Heart right ventricle (tissue), 16 donors: ENCODE measurements around the gene FZR1. TPM values are rescaled to one million over a fixed set of nuclear protein-coding genes. Genes with fewer than 3 reads are reported as not detected.

Source experiments
- ATAC-seq, 8 donors: fragments of 200-7000 bp; cut with Tn5 transposase; one replicate each; pipeline ENCODE4 v1.9.1; 2020; ENCODE audit warnings: mild to moderate bottlenecking in 8 of 8, moderate library complexity in 8 of 8, moderate number of reproducible peaks in 1 of 8
- DNase-seq, 2 donors: peaks; one replicate each; pipeline ENCODE4 v3.0.0-alpha.2; 2020
- H3K27ac ChIP-seq, 10 donors: fragments of 200-600 bp; sonication (generic) in 2 of 10; one replicate each; pipeline versions ENCODE4 v1.5.0 to v1.8.0; 2020 to 2022; ENCODE audit warnings: mild to moderate bottlenecking in 3 of 10
- H3K27me3 ChIP-seq, 7 donors: fragments of 200-600 bp; one replicate each; pipeline ENCODE4 v1.8.0; 2021 to 2022; ENCODE audit warnings: mild to moderate bottlenecking in 2 of 7
- H3K36me3 ChIP-seq, 9 donors: fragments of 200-600 bp; sonication (generic) in 1 of 9; one replicate each; pipeline versions ENCODE4 v1.5.0 to v1.8.0; 2020 to 2022; ENCODE audit warnings: mild to moderate bottlenecking in 2 of 9
- H3K4me1 ChIP-seq, 9 donors: fragments of 200-600 bp; sonication (generic) in 1 of 9; one replicate each; pipeline versions ENCODE4 v1.5.0 to v1.8.0; 2020 to 2022; ENCODE audit warnings: mild to moderate bottlenecking in 4 of 9
- H3K4me3 ChIP-seq, 10 donors: fragments of 200-600 bp; sonication (generic) in 2 of 10; one replicate each; pipeline versions ENCODE4 v1.5.0 to v1.8.0; 2020 to 2022; ENCODE audit warnings: mild to moderate bottlenecking in 7 of 10, moderate library complexity in 2 of 10
- H3K9me3 ChIP-seq, 11 donors: fragments of 200-600 bp in 10 of 11; sonication (generic) in 2 of 11; one replicate each; pipeline versions ENCODE4 v1.5.0 to v1.8.0; 2013 to 2022; ENCODE audit warnings: mild to moderate bottlenecking in 2 of 11, control low read depth in 1 of 11, moderate library complexity in 1 of 11
- CTCF ChIP-seq, 9 donors: fragments of 200-600 bp; sonication (generic) in 2 of 9; IDR thresholded peaks; one replicate each; pipeline versions ENCODE4 v1.5.0 to v1.8.0; 2021 to 2022; ENCODE audit warnings: antibody characterized with exemption in 9 of 9, mild to moderate bottlenecking in 5 of 9, moderate library complexity in 1 of 9
- WGBS, 2 donors: extraction: QIAGEN DNeasy Blood & Tissue Kit; methylation state at CpG; one replicate each; pipeline ENCODE4 v1.1.7; 2013; ENCODE audit warnings: inconsistent platforms in 1 of 2; 5-methylcytosine and 5-hydroxymethylcytosine counted together
- intact Hi-C, 10 donors: fragments of 100-400 bp; cut with DNase I; formaldehyde crosslinking; loops; one replicate each; pipeline versions ENCODE4 v1.11.1 to v1.14.2; 2022
- polyA plus RNA-seq, 2 donors: library from polyadenylated mRNA; stranded (reverse); fragments of 200-250 nt; gene quantifications; one replicate each; pipeline ENCODE4 v1.2.3, GENCODE V29; 2013
- total RNA-seq, 10 donors: library from RNA; stranded (reverse); fragmentation: NEBNext Ultra II Directional in 3 of 10; extraction: Animal tissue kit (Norgen Biotek cat#: 25700) in 3 of 10; gene quantifications; one replicate each; pipeline versions ENCODE4 v1.2.1 to v1.2.4, GENCODE V29; 2021 to 2023
- donor health status: Arrhythmogenic right ventricular cardiomyopathy.
- donor health status: ischemic (EF 13 %, LVEDD 7.1; RV severe dilation, severe dysfunction).
- donor health status: healthy with polysubstance abuse.
- donor health status: DM: no; HTN: yes; CAD: no.
- donor health status: DM: no; HTN: no; CAD: no.
- donor health status: ischemic (EF 25% LVEDD 6.9; RV normal size, moderate dysfunction).
- donor health status: ischemic (EF 25% LVEDD 5.7; RV mildly dilated, moderate dysfunction).
- donor health status: healthy.
- donor health status: DM: yes; HTN: yes; CAD: no.
- donor health status: Ischemic cardiomyopathy.
- donor health status: ischemic (EF 35%, LVEDD 5.7; RV mildly dilated, moderate dysfunction).
- donor health status: nonischemic (EF 11% LVEDD 7.7; RV severe dilation, severe dysfunction).
- donor health status: DM: yes; HTN: yes; CAD: no.
- donor health status: PGD.
- donor health status: ischemic (EF 29% LVEDD 5.4; RV normal size, mild dysfunction).
- donor health status: nonischemic (EF 23%, LVEDD 6.1; RV moderate dilation, normal function).

The FZR1 gene
- total and polyA plus RNA-seq, 12 donors: 13.5 to 30.8 (median 24.7) TPM

DNA sequence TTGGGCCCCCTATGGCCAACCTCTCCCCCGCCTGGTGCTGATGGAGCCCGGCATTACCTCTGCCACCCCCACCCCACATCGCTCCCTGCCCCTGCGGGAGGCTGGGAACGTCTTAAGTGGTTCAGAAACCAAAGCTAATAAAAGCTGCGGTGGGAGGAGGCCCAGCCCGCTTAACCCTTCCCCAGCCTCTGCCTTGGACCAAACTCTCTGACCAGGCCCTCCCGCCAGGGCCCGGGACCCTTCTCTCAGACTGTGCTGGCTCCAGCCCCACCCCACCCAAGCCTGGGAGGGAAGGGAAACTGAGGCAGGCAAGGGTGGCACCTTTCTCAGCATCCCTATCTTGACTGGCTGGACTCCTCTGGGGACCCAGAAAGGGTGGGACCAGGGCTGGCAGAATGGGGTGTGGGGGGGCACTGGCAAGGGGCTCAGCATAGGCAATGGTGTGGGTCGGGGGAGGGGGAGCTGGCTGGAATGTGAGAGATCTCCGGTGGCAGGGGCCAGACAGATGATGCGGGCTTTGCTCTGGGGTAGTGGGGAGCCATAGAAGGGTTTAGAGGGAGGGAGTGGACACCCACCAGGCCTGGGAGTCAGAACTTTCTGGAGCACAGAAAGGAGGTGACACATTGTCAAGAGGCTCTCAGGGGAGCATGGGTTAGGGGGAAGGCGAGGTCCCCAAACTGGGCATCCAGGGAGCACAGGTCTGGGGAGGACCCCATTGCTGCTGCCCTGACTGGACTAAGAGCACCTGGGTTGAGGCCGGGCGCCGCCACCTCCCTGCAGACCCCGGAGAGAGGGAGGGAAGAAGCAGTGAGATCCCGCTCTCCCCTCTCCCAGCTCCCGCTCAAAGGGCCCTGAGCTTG is 47.7 kb upstream of the FZR1 start:
- DNase-seq (no peak), ATAC-seq (peak in 7 of 8 donors; percentile 0 to 52 (median 7))
- H3K4me1 ChIP-seq: peaks cover 30 to 47% (median 38%) of the 10 kb centered on the region in 9 donors
- H3K27me3 ChIP-seq: no peaks in the 10 kb centered on the region
- H3K36me3 ChIP-seq: peaks cover 4 to 82% (median 35%) of the 10 kb centered on the region in 9 donors
- peak overlapping the region in 3 of 10 donors; percentile 6 to 27 (median 13) for H3K4me3 ChIP-seq
- WGBS, 2 donors: 39 to 45% methylated on average over 19 of the region's 19 CpGs
- H3K9me3 ChIP-seq: no peaks in the 10 kb centered on the region
- H3K27ac ChIP-seq: peak overlapping the region; percentile 47 to 98 (median 84)
- intact Hi-C loops: no loop called here
- no peak for TF ChIP-seq CTCF (IDR thresholded peaks at IDR 0.05)

DNA sequence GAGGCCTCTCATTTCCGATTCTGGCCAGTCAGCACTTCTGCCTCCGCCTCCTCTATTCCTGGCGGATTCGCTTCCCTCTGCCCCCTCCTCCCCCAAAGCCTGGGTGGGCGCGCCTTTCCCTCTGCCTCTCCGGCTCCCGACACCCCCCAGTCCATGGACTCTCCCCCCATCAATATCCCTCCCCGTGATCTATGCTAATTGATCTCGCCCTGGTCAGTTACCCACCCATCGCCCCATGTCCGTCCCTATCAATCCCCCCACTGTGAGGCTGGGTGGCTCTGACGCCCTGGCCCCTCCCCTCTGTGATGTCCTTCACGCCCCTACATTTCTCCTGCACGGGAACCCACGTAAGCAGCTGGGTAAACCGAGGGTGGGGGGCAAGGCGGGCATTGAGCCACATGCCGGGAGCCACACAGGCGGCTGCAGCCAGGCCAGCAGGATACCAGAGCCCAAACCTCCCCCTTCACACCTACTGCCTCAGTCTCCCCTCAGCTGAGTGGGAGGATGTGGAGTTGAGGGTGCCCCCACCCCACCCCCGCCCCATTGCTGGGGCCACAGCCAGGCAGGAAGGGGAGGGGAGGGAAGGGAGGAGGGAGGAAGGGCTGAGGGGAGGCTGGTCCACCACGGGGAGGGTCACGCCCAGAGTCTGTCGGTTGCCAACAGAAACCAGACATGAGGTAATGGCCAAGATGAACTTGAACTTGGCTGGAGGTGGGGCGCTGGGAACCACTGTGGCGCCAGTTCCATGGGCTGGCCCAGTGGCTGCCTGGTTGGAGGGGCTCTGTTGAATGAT is 46.8 kb upstream of the FZR1 start:
- Histone ChIP-seq H3K4me1 (peaks cover 30 to 54% (median 38%) of the 10 kb centered on the region in 9 donors), H3K4me3 (peak overlapping the region in 3 of 10 donors; percentile 13 to 27 (median 24)), H3K27me3 (no peaks in the 10 kb centered on the region), H3K9me3 (no peaks in the 10 kb centered on the region), H3K36me3 (peaks cover 0 to 81% (median 32%) of the 10 kb centered on the region in 9 donors), H3K27ac (peak overlapping the region; percentile 36 to 98 (median 84))
- intact Hi-C loops: no loop called here
- 18 to 23% methylated on average over 26 of the region's 26 CpGs for WGBS, 2 donors
- DNase-seq (peak; percentile 76 to 94), ATAC-seq (peak; percentile 78 to 93 (median 89))
- TF ChIP-seq CTCF (IDR thresholded peaks at IDR 0.05): no peak

DNA sequence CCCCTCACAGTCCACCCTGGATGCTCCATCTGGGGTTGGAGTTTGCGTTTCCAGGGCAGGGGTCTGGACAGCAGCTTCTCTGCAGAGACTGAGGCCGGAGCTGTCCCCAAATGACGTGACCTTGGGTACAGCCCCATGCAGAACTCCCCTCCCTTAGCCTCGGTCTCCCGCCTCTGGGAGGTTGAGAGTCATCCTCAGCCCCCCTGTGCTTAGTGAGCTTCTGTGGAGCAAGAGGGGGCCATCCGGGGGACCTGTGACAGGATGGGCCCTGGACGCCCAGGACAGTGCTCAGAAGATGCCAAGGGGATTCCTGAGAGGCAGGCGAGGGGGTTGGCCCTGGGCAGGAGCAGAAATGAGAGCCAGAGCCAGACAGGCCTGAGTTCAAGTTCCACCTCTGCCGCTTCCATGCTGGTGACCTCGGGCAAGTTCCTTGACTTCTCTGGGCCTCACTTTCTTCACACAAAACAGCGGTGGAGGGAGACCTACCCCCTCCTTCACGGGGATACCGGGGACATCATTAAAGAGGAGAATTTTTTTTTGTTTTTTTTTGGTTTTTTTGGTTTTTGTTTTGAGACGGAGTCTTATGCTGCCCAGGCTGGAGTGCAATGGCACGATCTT is 46.0 kb upstream of the FZR1 start:
- Histone ChIP-seq H3K27ac (peak overlapping the region; percentile 4 to 98 (median 84)), H3K9me3 (no peaks in the 10 kb centered on the region), H3K4me3 (no peak overlapping the region), H3K4me1 (peaks cover 30 to 60% (median 38%) of the 10 kb centered on the region in 9 donors), H3K27me3 (no peaks in the 10 kb centered on the region), H3K36me3 (peaks cover 0 to 74% (median 25%) of the 10 kb centered on the region in 9 donors)
- intact Hi-C loops: no loop called here
- DNase-seq (no peak), ATAC-seq (peak in 4 of 8 donors; percentile 0 to 15 (median 2))
- no peak for TF ChIP-seq CTCF (IDR thresholded peaks at IDR 0.05)
- WGBS, 2 donors: 71% methylated on average over 15 of the region's 15 CpGs
